A673 (cell line): ENCODE measurements around the gene SLC46A1.

Experiments used
- CTCF ChIP-seq: fragments of 300-800, 200-600 bp; sonication (generic); conservative IDR thresholded peaks from 2 replicates; pipeline ENCODE4 v1.5.1; 2017; ENCODE audit warnings: low read depth, mild to moderate bottlenecking, antibody characterized with exemption, low read length, moderate library complexity, mixed read lengths
- EZH2 ChIP-seq: fragments of 200-600 bp; sonication (generic); IDR thresholded peaks from 2 replicates; pipeline ENCODE4 v1.6.1; 2017; ENCODE audit warnings: borderline replicate concordance, low read depth, mild to moderate bottlenecking, mixed read lengths, antibody characterized with exemption, low read length; ENCODE audit not compliant: poor library complexity, severe bottlenecking

- peak; percentile 53 for TF ChIP-seq CTCF
- no peak for TF ChIP-seq EZH2
These were observed 20.1 kb upstream of the SLC46A1 start for GRCh38 chr17:28426081-28426519.
